HG02885 (cell line): Measurements from ENCODE around the gene C9orf50.

ENCODE experiments used
- ATAC-seq: cut with Tn5 transposase; IDR thresholded peaks from one replicate; pipeline ENCODE4 v1.9.1; 2021; ENCODE audit warnings: mild to moderate bottlenecking; ENCODE audit not compliant: unreplicated experiment, poor library complexity

The C9orf50 gene

DNA sequence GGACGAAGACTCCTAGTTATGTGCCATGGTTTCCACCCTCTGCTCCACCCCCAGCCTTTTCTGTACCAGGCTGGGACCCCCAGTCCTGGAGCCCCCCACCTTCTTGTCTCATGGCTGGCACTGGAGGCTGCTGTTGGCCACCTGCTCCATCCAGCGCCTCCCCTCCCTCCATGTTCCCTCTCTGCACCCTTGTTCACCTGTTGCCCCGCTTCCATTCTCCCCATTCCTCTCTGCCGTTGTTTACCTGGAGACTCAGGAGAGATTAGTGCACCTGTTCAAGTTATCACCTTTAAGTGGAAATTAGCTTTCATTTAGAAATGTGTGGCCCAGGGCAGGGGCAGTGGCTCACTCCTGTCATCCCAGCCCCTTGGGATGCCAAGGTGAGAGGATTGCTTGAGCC is 12.3 kb upstream of the C9orf50 start:
- no peak for ATAC-seq

GRCh38 chr9:129632460-129632859 is 11.6 kb upstream of the C9orf50 start:
- no peak for ATAC-seq

- ATAC-seq: no peak
These were observed 10.8 kb upstream of the C9orf50 start for GRCh38 chr9:129631674-129632129.

- ATAC-seq: no peak
These were observed 10.2 kb upstream of the C9orf50 start for GRCh38 chr9:129630967-129631673.

GRCh38 chr9:129629251-129629820 is 8.4 kb upstream of the C9orf50 start:
- ATAC-seq: no peak

GRCh38 chr9:129628709-129629108 is 7.8 kb upstream of the C9orf50 start:
- no peak for ATAC-seq

DNA sequence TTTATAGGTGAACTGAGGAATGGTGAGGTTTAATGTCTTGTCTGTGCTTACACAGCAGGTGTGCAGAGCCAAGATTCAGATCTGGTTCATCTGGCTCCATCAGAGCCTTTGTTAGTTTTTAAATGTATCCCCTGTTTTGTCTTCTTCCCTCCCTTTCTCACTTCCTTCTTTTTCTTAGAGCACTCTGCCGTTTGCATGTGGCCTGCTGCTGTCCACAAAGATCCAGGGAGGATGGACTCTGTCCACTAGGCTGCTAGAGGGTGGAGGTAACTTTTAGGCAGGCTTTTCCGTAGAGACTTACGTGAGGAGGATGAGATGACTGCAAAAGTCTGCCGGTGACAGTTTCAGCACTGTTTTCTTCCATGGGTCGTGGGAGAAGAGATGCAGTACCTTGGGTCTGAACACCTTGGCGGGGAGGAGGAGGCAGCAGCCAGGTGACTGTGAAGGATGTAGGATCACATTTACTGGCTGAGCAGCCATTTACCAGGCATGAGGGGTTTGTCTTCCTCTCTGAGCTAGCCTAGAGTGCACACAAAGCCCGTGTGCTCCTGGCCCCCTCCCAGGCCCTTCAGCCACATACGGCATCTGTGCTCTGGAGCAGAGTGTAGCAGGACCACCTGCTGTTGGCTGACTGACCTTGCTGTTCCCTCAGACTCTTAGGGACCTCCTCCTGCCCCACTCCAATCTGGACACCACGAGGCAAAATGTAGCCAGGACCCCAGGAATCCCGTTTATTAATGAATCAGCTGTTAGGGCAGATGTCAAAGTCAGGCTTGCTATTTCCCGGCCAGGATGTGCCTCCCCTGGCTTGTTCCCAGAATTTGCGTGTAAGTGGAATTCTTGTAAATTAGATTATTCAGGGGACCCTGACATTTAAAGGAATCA is 6.9 kb upstream of the C9orf50 start:
- ATAC-seq: no peak

DNA sequence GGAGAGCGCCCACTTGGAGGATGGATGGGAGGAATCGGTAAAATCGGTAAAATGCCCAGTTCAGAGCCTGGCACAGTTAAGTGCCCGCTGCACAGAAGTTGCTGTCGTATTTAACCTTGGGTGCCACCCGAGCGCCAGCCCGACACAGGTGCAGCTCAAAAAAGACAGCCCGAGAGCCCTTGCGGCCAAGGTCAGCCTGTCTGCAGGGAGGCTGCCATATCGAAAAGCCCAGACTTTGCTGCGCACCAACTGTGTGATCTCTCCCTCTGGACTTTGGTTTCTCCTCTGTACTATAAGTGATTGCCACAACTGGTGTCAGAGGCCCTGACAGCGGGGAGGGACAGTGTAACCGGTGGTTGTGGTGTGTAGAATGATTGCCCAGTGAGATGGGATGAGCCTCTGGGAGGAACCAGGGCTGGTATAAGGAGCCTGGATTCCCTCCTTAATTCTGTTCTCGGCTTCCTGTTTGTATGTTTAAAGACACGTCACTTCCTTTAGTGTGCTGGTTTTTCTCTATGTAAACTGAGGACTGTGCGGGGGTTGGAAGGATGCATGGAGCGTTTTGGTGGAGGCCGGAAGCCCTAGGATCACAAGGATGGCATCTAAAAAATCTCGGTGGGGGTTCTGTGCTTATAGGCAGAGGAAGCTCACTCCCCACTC is 5.9 kb upstream of the C9orf50 start:
- peak; percentile 30 for ATAC-seq

GRCh38 chr9:129626079-129626624 is 5.3 kb upstream of the C9orf50 start, which contains the start of gene NTMT1:
Gene NTMT1, plus strand, starts transcription at chr9:129626163. Its CDS starts 6,541 bp downstream, at chr9:129632704.
- peak; percentile 83 for ATAC-seq

- no peak for ATAC-seq
These were observed 4.0 kb upstream of the C9orf50 start for GRCh38 chr9:129624947-129625346.

DNA sequence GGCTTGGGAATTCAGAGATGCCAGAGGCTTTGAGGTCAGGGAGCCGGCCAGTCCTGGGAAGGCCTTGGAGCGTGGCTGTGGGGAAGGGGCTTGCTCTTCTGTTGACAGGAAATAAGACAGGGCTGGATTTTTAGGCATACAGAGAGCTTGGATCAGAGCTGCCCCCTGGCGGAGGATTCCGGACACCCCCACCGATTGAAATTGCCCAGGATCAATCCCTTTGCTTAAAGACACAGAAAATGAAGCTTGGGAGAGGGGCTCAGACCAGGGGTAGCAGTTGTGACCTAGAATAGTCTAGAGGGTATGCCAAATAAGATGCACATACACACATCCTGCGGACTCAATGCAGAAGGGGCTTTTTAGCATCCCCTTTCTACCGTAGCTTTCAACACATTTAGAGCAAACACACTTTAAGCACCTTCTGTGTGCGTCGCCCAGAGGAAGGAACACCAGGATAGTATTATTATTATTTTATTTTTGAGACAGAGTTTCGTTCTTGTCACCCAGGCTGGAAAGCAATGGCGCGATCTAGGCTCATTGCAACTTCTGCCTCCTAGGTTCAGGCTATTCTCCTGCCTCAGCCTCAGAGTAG is 3.4 kb upstream of the C9orf50 start:
- ATAC-seq: no peak

- ATAC-seq: no peak
These were observed 2.4 kb upstream of the C9orf50 start for GRCh38 chr9:129623331-129623730.

- no peak for ATAC-seq
These were observed 873 bp downstream of the C9orf50 start for GRCh38 chr9:129619787-129620668.

- ATAC-seq: no peak
These were observed 3.7 kb downstream of the C9orf50 start for GRCh38 chr9:129617167-129617566.

DNA sequence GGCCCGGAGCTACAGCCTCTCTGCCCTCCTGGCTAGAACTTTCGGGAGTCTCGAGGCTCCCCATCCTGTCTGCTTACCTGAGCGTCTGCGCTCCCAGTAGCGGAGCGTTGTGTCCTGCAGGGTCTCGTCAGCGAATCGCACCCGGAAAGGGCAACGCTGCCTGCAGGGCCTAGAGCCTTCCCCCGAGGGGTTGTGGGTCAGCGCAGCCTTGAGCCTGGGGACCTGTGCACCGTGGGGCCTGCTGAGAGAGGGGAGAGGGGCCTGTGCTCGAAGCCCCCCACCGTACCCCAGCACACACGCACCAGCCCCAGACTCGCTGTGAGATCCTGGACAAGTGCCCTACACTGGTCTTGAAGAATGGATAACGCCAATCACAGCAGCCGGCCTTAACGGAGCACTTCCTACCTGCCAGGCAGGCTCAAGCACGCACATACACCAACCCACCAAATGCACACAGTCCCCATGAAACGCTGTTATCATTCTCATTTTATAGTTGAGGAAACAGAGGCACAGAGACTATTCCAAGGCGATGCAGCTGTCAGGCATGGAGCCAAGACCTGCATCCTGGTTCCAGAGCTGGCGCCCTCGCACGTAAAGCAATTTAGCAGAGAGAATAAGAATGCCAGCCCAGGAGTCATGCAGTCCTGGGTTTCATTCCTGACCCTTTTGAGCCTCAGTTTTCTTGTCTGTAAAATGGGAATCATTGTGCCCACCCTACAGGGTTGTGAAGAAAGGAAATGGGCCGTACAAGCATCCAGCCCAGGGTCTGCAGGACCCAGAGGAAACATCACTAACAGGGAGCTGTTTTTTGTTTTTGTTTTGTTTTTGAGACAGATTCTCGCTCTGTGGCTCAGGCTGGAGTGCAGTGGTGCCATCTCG is 5.3 kb downstream of the C9orf50 start:
- no peak for ATAC-seq

- ATAC-seq: no peak
These were observed 6.0 kb downstream of the C9orf50 start for GRCh38 chr9:129614932-129615331.

- ATAC-seq: no peak
These were observed 7.3 kb downstream of the C9orf50 start for GRCh38 chr9:129613520-129614175.
